Measurements from ENCODE around the gene RIMS1. TPM values are rescaled to one million over a fixed set of nuclear protein-coding genes. Genes with fewer than 3 reads are reported as not detected.
"Not testable (repeated sequence)": the region's sequence is repeated elsewhere in the genome, so short reads cannot be mapped to it uniquely, and the experiment has no call there.

The RIMS1 gene
- polyA plus RNA-seq, 3 donors from 2014 or later = not detected

DNA sequence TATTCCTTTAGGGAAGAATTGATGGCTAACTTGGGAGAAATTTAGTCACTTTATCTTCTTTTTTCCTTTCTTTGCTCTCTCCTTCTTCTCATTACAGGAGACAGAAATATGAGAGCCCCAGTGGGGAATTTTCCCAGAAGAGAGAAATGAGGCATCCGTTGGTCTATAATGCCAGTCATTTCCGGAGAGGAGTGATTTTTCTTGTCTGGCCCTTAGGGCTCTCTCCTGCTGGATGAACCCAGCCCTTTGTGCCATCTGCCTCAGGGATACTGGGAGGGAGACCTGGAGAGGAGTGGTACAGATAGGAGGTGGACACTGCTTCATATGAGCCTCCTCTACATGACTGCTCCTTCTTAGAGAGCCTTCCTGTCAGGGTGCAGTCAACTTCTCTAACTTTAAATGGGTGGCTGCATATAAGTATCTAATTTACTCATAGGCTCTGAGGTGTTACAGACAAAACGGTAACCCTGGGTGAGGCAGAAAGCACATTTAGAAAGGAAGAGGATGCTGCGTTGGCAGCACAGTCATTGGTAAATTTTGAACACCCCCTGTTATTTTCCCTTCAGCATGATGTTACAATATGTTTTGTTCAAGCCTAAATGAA, 21.9 kb downstream of the RIMS1 start:
- H3K9me3 Mint-ChIP-seq = peaks cover 0 to 8% (median under 1%) of the 10 kb centered on the region in 6 donors
- H3K4me3 Mint-ChIP-seq = no peak overlapping the region
- no peaks in the 10 kb centered on the region for H3K36me3 Mint-ChIP-seq
- DNase-seq = no peak
- no peak overlapping the region for H3K27ac Mint-ChIP-seq
- H3K4me1 Mint-ChIP-seq = no peaks in the 10 kb centered on the region
- H3K27me3 Mint-ChIP-seq (ENCODE audit: low read depth in 3 of 3) = peaks cover 0 to 2% (median 0%) of the 10 kb centered on the region in 3 donors

DNA sequence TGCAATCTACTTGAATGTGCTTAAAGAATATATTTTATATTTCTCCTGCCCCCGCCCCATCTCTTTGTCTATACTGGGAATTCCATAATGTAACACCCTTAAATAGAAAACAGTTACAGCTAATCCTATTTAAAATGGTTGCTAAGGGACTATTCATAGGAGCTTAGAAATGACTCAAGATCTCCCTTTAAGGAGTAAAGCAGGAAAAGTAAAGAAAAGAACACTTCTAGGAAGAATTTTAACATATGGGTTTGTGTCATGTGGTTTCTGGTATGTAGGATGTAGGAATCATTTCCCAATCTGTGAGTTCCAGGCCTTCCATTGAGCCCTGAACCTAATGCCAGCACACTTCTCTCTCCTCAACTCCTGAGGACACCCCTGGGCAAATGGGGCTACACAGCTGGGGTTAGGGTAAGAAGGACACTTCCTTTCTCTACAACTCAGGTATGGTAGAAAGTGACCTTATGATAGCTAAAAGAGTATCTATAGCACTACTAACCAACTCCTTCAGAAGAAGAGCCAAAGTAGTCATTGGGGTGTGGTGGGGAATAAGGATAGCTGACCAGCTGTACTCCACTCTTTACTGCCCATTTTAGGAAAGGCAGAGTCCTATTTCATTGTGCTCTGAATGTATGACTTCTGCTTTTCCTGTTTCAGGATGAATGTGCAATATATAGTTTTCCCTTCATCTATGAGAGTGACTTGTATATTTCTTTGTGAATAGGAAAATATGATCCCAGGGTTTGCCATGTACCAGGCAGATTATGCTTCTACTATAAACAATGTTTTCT, 27.3 kb downstream of the RIMS1 start:
- Mint-ChIP-seq H3K4me3 (no peak overlapping the region), H3K4me1 (no peaks in the 10 kb centered on the region), H3K27me3 (ENCODE audit: low read depth in 3 of 3) (no peaks in the 10 kb centered on the region), H3K9me3 (peaks cover 0 to 7% (median 2%) of the 10 kb centered on the region in 6 donors), H3K27ac (no peak overlapping the region), H3K36me3 (no peaks in the 10 kb centered on the region)
- DNase-seq = no peak

DNA sequence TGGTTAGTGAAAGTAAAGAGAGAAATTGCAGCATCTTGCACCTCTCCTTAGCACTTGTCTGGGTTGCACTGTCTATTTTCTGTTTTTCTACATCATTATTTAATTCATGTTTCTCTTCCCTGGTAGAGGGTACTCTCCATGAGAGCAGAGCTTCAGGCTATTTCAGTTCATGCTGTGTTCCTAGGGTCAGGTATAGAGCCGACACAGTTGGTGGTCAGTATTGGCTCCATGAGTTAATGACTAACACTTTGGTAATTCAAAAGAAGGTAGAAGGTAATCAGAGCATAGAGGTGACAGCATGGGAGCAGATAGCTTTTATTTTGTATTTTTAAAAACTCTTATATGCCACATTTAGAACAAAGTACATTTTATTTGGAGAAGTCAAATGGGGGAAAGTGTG, 42.7 kb downstream of the RIMS1 start:
- Mint-ChIP-seq H3K36me3 (no peaks in the 10 kb centered on the region), H3K27ac (no peak overlapping the region), H3K9me3 (peaks cover 5 to 19% (median 9%) of the 10 kb centered on the region in 6 donors), H3K4me3 (no peak overlapping the region), H3K4me1 (no peaks in the 10 kb centered on the region), H3K27me3 (ENCODE audit: low read depth in 3 of 3) (peaks cover 0 to 2% (median 2%) of the 10 kb centered on the region in 3 donors)
- DNase-seq = no peak

DNA sequence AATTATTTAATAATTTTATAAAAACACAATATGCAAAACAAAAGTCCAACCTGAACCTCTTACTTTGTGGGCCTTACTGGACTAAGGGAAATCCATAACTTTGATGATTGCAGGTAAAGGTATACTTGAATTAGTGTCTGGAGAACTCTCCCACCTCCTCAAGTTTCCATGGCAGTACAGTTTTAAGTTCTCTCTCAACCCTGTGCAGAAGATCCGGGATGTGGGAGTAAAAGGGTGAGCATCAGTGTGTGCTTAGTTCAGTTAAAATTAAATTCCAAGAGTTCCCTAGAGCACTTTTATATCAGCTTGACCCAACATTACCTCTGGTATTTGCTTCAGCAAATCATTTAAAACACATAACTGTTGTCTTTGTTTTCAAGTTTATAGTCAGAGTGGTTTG, 47.5 kb downstream of the RIMS1 start:
- no peak for DNase-seq
- Mint-ChIP-seq H3K9me3 (peaks cover 6 to 26% (median 10%) of the 10 kb centered on the region in 6 donors), H3K36me3 (no peaks in the 10 kb centered on the region), H3K4me1 (no peaks in the 10 kb centered on the region), H3K27ac (no peak overlapping the region), H3K4me3 (no peak overlapping the region), H3K27me3 (ENCODE audit: low read depth in 3 of 3) (peaks cover 0 to 2% (median 2%) of the 10 kb centered on the region in 3 donors)

DNA sequence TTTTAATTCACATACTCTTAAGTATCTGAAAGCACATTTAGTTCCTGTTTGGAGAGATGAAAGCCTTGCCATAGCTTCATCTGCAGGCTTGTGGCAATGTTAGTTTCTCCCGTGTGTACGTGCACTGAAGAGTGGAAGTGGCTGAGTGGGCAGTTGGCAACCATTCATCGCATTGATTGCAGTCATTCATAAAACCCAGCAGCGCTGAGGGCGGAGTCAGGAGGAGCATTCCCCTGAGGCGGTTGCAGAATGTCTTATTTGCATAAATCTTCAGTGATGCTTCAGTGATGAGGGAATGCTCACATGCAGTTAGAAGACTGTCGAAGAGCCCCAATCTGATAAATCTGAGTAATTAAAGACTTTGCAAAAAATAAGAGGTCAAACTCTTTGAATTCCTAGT, 79.1 kb downstream of the RIMS1 start:
- Mint-ChIP-seq H3K4me1 (no peaks in the 10 kb centered on the region), H3K4me3 (no peak overlapping the region), H3K9me3 (peaks cover 8 to 21% (median 12%) of the 10 kb centered on the region in 6 donors), H3K36me3 (no peaks in the 10 kb centered on the region), H3K27ac (no peak overlapping the region), H3K27me3 (ENCODE audit: low read depth in 3 of 3) (peaks cover 0 to 1% (median 0%) of the 10 kb centered on the region in 3 donors)
- no peak for DNase-seq

DNA sequence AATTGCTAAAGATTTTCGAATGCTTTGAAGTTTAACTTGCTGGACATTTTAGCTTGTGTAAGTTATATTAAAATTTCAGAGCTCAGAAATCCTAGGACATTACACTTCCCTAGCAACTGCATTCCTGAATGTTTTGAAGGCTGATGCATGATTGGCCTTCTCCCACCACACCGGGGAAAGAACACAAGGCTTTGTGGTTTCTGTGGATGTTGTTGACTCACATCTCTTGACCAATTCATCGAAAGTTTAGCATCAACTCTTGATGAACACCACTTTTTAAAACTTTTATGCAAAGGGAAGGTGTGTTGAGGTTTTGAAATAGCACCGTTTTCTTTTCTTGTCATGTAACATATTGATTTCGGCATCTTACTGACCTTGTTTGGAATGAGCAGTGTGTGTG, 81.1 kb downstream of the RIMS1 start:
- DNase-seq = no peak
- H3K9me3 Mint-ChIP-seq = peaks cover 3 to 26% (median 15%) of the 10 kb centered on the region in 6 donors
- H3K4me3 Mint-ChIP-seq = no peak overlapping the region
- H3K27ac Mint-ChIP-seq = no peak overlapping the region
- peaks cover 0 to 2% (median 0%) of the 10 kb centered on the region in 3 donors for H3K27me3 Mint-ChIP-seq (ENCODE audit: low read depth in 3 of 3)
- no peaks in the 10 kb centered on the region for H3K36me3 Mint-ChIP-seq
- no peaks in the 10 kb centered on the region for H3K4me1 Mint-ChIP-seq

DNA sequence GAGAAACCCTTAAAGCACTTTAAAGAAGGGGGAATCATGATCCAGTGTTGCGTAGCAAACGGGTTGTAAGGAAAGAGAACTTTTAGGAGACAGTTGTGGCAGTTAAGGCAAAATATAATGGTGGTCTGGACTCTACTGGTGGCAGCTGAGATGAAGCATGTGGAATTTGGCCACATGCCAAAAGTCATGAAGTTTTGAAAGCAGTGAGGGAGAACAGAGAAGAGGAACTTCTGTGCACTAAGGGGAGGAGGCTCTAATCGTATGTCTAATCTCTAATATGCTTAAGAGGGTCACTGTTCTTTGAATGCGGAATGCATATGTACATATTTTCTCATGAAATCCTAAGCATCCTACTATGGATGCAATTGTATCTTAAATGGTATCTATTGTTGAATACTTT, 91.5 kb downstream of the RIMS1 start:
- Mint-ChIP-seq H3K27me3 (ENCODE audit: low read depth in 3 of 3) (peaks cover 0 to 1% (median 0%) of the 10 kb centered on the region in 3 donors), H3K4me3 (no peak overlapping the region), H3K27ac (no peak overlapping the region), H3K4me1 (no peaks in the 10 kb centered on the region), H3K9me3 (peaks cover 0 to 26% (median 9%) of the 10 kb centered on the region in 6 donors), H3K36me3 (no peaks in the 10 kb centered on the region)
- DNase-seq = no peak

DNA sequence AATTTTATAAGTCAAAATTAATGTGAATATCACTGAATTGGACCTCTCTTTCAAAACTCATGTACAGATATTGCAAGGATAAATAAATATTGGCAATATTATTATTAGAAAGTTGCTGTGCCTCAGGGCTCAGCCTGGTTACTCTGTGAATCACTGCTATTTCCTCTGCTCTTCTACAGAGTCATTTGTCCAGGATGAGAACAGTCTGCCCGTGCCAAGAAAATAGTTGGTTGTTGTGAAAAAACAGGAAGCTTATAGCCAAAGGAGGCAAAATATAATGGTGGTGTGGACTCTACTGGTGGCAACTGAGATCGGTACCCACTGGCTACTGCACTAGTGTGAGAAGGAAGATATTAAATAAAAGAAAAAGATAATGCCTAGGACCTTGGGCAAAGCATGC, 93.6 kb downstream of the RIMS1 start:
- Mint-ChIP-seq H3K36me3 (no peaks in the 10 kb centered on the region), H3K9me3 (peaks cover 0 to 13% (median 5%) of the 10 kb centered on the region in 6 donors), H3K27me3 (ENCODE audit: low read depth in 3 of 3) (peaks cover 0 to 1% (median 0%) of the 10 kb centered on the region in 3 donors), H3K4me1 (no peaks in the 10 kb centered on the region), H3K4me3 (no peak overlapping the region), H3K27ac (no peak overlapping the region)
- DNase-seq = no peak

DNA sequence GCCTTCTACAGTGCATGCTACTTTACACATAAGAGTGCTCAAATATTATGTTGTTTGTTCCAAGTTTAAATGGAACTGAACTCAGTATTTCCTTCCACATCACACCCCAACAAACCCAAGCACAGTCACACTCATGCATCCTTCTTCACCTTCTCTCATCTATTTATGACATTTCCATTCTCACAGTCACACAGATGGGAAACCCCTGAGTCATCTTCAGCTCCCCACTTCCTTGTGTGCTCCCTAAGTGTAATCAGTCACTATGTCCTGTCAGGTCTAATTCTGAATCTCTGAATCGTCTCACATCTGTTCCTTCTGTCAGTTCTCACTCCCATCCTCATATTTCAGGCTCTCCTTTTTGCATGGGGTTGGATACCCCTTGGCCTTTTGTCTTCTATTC, 96.0 kb downstream of the RIMS1 start:
- peaks cover 0 to 13% (median 6%) of the 10 kb centered on the region in 6 donors for H3K9me3 Mint-ChIP-seq

DNA sequence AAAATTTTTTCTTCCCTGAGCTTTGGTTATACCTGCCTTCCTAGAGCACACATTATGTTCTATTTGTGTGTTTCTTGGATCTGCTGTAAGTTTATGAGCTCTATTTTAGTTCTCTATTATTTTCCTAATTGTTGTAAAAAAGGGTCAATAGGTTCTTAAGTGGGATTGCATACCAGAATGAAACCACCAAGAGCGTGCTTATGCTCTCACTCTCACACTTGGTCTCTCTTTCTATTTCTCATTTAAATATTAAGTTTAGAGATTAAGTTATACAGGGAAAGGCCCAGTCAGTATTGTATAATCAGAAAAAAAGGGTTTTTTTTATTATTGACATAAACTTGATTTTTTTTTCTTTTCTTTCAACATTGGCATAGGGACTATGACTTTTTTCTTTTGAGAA, 96.8 kb downstream of the RIMS1 start:
- Mint-ChIP-seq H3K27ac (no peak overlapping the region), H3K4me3 (no peak overlapping the region), H3K27me3 (ENCODE audit: low read depth in 3 of 3) (no peaks in the 10 kb centered on the region), H3K36me3 (no peaks in the 10 kb centered on the region), H3K9me3 (peaks cover 0 to 13% (median 5%) of the 10 kb centered on the region in 6 donors), H3K4me1 (no peaks in the 10 kb centered on the region)
- no peak for DNase-seq

More for the DNA sequence above, 96.0 kb downstream of the RIMS1 start:
- H3K4me3 Mint-ChIP-seq = no peak overlapping the region
- no peak overlapping the region for H3K27ac Mint-ChIP-seq
- no peaks in the 10 kb centered on the region for H3K36me3 Mint-ChIP-seq
- no peaks in the 10 kb centered on the region for H3K27me3 Mint-ChIP-seq (ENCODE audit: low read depth in 3 of 3)
- DNase-seq = no peak
- H3K4me1 Mint-ChIP-seq = no peaks in the 10 kb centered on the region

DNA sequence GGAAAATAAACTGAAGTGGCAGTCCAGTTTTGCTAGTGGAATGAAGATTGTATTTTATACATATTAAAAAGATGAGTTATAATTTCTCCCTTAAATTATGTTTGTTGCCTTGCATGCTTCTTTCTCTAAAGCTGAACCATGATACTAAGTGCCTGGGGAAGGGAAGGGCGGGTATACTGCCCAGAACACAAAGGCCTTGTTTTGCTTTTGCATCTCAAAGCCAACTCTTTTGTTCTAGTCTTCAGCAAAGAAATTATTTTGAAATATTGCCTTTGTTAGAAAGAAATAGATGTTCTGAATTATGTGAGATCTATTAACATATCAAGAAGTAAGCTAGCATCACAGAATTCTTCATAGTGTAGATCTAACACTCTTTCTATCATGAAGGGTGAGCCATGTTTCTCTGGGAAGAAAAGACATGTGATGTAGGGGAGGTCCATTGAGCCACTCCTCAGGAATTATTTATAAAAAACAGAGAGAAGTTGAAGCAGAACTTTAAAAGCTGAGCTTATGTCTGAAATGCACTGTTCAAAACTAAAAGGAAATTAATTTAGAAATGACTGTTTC, 108.4 kb downstream of the RIMS1 start:
- Mint-ChIP-seq H3K4me1 (no peaks in the 10 kb centered on the region), H3K36me3 (no peaks in the 10 kb centered on the region), H3K4me3 (no peak overlapping the region), H3K27ac (no peak overlapping the region), H3K9me3 (peaks cover 0 to 16% (median 5%) of the 10 kb centered on the region in 6 donors), H3K27me3 (ENCODE audit: low read depth in 3 of 3) (peaks cover 0 to 5% (median 2%) of the 10 kb centered on the region in 3 donors)
- no peak for DNase-seq

DNA sequence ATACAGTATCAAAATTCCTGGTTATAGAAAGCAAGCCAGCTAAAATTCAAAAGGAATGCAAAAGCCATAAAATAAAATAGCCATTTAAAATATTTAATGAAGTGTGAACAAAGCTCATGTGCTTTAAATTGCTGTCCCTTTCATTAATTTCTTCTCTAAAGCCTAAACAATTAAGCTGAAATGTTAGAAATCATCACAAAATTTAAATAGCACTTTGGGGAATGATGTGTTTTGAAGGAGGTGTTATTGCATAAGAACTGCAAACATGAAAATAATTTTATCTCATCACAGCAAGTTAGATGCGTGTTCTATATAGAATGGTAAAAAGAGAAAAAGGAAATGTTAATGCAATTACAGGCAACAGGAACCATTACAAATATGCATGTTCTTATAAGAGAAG, 111.0 kb downstream of the RIMS1 start:
- H3K9me3 Mint-ChIP-seq = peaks cover 2 to 19% (median 12%) of the 10 kb centered on the region in 6 donors
- H3K27ac Mint-ChIP-seq = no peak overlapping the region
- no peak for DNase-seq
- H3K27me3 Mint-ChIP-seq (ENCODE audit: low read depth in 3 of 3) = peaks cover 0 to 5% (median 2%) of the 10 kb centered on the region in 3 donors
- no peak overlapping the region for H3K4me3 Mint-ChIP-seq
- H3K4me1 Mint-ChIP-seq = no peaks in the 10 kb centered on the region
- no peaks in the 10 kb centered on the region for H3K36me3 Mint-ChIP-seq

DNA sequence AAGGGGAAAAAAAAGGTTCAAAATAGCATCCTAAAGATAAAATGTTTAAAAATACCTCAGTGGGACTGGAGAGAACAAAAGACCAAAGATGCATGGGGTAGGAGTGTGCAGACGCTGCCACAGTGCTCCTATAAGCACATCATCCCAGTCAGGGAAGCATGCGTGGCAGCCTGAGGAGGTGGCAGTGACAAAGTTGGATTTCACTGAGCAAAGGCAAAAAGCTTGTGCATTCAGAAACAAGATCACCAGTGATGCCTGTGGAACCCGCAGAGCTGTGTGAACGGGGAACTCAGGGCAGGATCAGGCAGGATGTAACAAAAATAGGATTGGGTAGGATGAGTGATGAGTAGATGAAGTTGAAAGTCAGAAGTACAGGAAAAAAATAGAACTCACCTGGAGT, 116.1 kb downstream of the RIMS1 start:
- H3K27me3 Mint-ChIP-seq (ENCODE audit: low read depth in 3 of 3) = peaks cover 0 to 2% (median 0%) of the 10 kb centered on the region in 3 donors
- H3K4me3 Mint-ChIP-seq = no peak overlapping the region
- H3K9me3 Mint-ChIP-seq = peaks cover 8 to 34% (median 16%) of the 10 kb centered on the region in 6 donors
- H3K36me3 Mint-ChIP-seq = no peaks in the 10 kb centered on the region
- no peaks in the 10 kb centered on the region for H3K4me1 Mint-ChIP-seq
- no peak for DNase-seq
- no peak overlapping the region for H3K27ac Mint-ChIP-seq

DNA sequence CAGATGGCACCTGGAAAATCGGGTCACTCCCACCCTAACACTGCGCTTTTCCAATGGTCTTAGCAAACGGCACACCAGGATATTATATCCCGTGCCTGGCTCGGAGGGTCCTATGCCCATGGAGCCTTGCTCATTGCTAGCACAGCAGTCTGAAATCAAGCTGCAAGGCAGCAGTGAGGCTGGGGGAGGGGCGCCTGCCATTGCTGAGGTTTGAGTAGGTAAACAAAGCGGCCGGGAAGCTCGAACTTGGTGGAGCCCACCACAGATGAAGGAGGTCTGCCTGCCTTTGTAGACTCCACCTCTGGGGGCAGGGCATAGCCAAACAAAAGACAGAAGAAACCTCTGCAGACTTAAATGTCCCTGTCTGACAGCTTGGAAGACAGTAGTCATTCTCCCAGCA, 120.2 kb downstream of the RIMS1 start:
- H3K27me3 Mint-ChIP-seq (ENCODE audit: low read depth in 3 of 3) = not testable (repeated sequence)

More for the DNA sequence above, 120.2 kb downstream of the RIMS1 start:
- not testable (repeated sequence) for DNase-seq, H3K4me1 Mint-ChIP-seq, H3K27ac Mint-ChIP-seq, H3K4me3 Mint-ChIP-seq, H3K36me3 Mint-ChIP-seq
- H3K9me3 Mint-ChIP-seq = peaks cover 9 to 52% (median 21%) of the 10 kb centered on the region in 6 donors
